HK-2 (cell line): ENCODE measurements around the gene TMEM33.

Source experiments
- DNase-seq: peaks from one replicate; pipeline ENCODE4 v3.0.0-alpha.2; 2018; ENCODE audit not compliant: unreplicated experiment

Gene TMEM33

DNA sequence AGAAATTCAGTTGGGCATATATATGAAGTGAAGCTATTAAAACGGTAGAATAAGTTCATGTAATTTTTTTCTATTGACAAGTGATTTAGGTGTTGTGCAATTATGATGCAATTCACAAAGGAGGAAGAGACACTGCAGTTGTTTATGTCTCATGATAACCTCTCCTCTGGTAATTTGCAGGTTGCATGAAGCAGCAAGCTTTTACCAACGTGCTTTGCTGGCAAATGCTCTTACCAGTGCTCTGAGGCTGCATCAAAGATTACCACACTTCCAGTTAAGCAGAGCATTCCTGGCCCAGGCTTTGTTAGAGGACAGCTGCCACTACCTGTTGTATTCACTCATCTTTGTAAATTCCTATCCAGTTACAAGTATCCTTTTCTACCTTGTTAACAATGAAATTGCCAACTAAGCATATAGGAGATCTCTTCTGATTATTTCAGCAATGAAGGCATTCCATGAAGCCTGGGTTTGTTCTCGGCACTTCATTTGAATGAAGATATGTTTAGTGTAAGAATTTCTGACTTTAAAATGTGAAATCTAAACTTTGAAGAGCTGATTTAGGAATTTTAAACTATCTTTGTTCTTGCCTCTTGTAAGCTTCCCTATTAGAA lies 3.9 kb downstream of the TMEM33 start:
- no peak for DNase-seq

DNA sequence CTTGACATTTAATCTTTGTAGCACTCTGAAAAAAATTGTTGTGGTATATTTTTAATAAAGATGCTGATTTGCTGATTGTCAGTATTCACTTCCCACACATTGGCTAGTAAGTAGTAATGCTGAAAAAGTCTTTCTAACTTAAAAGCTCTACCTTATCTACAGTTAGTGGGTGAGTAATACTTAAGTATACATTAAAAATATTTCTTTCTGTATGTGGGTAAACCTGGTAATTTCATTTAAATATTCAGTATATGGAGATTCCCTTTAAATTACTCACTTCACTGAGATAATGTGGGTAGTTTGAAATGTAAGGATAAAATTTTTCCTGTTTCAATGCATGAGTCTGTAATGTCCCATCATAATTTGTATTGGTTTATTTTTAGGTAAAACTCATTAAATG lies 5.6 kb downstream of the TMEM33 start:
- no peak for DNase-seq

DNA sequence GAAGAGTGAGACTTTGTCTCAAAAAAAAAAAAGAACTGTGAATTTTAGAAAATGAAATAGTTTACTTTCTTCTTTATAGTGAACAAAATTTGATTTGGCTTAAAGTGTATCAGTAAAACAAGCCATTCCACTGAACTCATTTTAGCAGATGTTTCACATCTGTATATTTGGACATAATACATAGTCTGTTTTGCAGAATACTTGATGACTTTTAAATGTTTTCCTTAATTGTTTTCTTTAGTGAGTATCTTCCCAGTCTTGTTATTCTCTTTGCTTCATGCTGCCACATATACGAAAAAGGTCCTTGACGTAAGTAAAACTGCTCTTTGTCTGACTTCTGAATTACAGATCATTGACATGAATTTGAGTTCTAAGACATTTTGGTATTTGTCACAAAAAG lies 8.3 kb downstream of the TMEM33 start:
- DNase-seq, result no peak

DNA sequence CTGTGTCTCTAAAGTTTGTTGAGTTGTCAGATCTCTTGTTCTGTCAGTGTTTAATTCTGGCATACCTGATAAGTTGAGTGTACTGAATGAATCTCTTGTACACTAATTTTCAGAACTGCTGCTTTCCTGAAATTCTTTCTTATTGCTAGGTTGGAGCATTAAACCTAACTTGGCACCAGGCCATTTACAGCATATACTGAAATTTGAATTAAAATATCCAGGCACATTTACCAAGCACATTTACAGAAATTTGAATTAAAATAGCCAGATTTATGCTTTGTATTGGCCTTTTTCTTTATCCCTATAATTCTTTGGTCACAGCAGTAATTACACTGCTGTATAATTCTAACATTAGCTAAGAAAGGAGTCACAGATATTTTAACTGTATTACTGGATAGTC lies 8.9 kb downstream of the TMEM33 start:
- DNase-seq, result no peak

DNA sequence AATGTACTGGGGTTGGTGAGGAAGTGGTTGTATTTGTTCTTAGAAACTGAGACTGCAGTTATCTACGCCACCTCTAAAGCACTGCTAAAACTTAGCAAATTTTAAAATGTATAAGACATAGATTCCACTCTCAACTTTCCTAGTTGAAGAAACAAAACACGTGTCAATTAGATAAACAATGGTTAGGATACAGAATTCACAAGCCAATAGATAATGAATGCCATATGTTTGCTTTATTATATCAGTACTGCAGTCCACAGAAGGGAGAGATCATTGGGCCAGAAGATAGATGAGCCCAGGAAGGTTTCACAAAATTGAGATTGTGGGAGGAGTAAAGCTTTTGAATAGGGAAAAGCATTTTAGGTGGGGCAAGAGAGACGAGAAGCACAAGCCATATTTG lies 14.3 kb downstream of the TMEM33 start:
- no peak for DNase-seq

- DNase-seq, result no peak
Observed at GRCh38 chr4:41957634-41958033, 22.4 kb downstream of the TMEM33 start.

- DNase-seq, result no peak
Observed at GRCh38 chr4:41963105-41963504, 27.9 kb downstream of the TMEM33 start.

DNA sequence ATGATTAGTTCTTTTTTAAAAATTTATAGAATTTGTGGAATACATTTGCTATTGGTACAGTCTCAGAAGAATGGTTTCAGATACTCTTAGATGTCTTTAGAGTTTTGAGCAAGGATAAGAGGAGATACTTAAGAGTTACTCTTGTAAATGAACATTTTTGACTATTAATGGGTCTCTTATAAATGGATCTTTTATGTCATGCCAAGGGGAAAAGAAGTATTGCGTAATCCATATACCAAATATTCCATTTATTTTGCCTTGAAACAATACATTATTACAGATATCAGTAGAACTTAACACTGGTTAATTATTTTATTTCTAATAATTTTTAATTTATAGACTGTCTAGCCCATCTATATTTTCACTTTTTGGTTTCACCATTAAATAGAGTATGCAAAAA lies 29.2 kb downstream of the TMEM33 start:
- no peak for DNase-seq

- no peak for DNase-seq
Observed at GRCh38 chr4:41967392-41967791, 32.2 kb downstream of the TMEM33 start.

DNA sequence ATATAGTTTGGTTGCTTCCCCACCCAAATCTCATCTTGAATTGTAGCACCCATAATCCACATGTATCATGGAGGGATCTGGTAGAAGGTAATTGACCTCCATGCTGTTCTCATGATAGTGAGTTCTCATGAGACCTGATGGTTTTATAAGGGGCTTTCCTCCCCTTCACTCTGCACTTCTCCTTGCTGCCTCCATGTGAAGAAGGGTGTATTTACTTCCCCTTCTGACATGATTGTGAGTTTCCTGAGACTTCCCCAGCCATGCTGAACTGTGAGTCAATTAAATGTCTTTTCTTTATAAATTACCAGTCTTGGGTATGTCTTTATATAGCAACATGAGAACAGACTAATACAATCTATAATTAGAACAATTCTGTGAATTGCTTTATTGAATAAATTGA lies 34.4 kb downstream of the TMEM33 start:
- no peak for DNase-seq

DNA sequence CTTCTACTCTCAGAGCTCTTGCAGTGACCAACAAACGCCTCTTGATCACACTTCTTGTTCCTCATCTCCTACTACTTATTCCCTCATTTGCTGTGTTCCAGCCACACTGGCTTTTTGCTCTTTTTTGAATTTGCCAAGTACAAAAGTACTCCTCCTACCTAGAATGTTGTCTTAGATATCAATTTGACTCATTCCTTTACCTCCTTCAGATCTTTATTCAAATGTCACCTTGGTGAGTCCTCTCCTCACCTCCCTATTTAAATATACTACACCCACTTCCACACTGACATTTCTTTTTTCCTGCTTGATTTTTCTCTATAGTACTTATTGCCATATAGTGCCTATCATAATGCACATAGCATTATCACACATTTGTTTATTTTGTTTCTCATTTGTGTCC lies 40.1 kb downstream of the TMEM33 start:
- DNase-seq, result no peak

- DNase-seq, result no peak
Observed at GRCh38 chr4:41976775-41977516, 41.7 kb downstream of the TMEM33 start.

GRCh38 chr4:41977709-41978108 lies 42.5 kb downstream of the TMEM33 start:
- no peak for DNase-seq

DNA sequence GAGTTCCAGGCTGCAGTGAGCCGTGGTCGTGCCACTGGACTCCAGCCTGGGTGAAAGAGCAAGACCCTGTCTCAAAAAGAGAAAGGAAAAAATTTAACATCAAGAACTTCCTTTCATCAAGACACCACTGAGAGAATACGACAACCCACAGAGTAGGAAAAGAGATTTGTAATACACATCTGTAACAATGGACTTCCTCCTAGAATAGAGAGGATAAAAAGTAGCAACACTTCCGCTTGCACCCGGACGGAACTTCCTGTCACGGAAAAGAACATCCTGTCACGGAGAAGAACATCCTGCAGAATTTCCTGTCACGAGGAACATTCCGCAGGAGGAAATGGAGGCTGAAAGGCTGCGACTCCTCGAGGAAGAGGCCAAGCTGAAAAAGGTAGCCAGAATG lies 46.2 kb downstream of the TMEM33 start, which contains the start of gene DCAF4L1:
TSS of gene DCAF4L1 (plus strand) at position 301 of the 400 bp plus-strand sequence. CDS start at position 338, 37 bp downstream.
- DNase-seq, result no peak

- no peak for DNase-seq
Observed at GRCh38 chr4:41982716-41983115, 47.5 kb downstream of the TMEM33 start.

DNA sequence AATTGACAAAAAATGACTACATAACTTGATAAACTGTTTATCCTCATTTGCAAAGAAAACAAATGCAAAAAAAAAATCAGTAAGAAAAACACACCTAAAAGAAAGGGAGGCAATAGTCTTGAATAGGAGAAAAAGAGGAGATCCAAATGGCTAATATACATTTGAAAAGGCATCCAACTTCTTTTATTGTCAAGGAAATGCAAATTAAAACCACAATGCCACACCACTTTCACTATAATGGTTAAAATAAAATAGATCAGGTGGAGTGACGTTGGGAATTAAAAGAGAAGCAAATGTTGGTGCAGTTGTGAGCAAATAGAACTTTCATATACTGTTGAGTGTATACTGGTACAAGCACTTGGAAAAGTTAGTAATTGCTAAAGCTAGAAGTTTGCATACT lies 49.9 kb downstream of the TMEM33 start:
- DNase-seq, result no peak

DNA sequence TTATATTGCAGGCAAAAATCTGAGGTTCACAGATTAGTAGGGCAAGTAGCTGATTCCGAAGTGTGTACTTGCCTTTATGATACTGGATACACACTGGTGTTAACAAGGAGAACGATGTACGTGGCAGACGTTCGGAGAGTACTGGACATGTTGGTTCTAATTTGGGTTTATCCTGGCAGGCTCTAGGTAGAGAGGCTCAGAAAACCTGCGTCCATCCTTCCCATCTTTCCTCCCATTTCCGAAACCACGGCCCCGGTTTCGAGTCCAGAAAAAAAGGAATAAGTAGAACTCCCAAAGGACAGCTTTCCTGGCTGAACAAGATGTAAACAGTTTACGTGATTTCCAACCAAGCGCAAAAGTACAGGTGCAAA lies 54.8 kb downstream of the TMEM33 start:
- DNase-seq, result no peak

DNA sequence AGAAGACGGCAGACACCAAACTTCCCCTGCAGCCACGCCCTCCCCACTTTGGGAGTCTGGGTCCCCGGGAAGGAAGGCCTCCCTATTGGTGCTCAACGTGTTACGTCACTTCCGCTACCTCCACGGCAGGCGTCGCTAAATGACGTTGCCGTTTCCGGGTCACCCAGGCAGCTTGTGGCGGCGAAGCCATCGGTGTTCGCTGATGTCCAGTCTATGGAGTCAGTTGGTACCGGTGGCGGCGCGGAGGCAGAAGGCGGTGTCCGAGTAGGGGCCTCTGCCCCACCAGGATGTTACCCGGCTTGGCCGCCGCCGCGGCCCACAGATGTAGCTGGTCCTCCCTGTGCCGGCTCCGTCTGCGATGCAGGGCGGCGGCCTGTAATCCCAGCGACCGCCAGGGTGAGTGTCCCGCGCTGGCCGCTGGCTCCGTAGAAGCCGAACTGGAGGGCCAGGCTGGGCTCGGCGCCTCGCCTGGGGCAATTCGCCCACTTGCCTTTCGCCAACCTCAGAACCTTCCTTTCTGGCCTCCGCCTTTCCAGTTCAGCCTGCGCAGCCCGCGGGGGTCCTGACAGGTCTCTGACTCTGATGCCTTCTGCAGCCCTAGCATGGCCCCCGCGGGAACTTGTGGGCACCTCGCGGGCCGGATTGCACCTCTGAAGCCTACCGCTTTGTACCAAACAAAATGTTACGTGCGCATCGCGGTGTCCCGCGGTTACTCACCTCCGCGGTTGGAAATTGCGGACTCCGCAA lies 55.3 kb downstream of the TMEM33 start, which contains the start of gene SLC30A9:
TSS of gene SLC30A9 (plus strand) at position 166 of the 747 bp plus-strand sequence. CDS start at position 288, 122 bp downstream.
- DNase-seq, result peak; percentile 94

DNA sequence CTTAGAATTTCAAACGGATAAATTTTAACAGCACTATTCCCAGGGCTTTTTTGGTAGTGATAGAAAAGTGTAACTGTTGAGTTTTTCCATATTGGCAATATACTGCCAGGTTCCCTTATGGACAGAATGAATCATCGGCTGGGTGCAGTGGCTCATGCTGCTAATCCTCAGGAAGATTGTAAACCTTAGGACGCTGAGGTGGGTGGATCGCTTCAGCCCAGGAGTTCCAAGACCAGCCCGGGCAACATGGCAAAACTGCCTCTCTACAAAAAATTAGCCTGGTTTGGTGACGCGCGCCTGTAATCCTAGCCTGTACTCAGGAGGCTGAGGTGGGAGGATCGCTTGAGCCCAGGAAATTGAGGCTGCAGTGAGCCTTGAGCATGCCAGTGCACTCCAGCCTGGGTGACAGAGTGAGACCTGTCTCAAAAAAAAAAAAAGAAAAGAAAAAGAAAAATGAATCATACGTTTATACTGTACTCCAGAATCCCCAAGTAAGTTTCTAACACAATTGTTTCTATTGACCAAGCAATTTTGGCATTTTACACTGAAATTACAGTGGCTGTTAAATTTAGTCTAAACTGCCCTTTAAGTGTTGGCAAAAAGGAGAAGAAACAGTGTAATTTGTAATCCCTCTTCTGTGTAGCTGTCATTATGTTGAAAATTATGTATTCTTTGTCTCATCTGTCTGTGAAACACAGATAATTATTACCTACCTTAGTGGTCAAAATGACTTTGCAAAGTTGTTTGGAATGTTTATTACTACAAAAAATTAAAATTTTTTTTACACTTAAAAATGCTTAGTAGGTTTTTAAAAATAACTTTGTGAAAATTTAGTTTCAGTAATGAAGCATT lies 56.9 kb downstream of the TMEM33 start:
- DNase-seq, result peak; percentile 38

GRCh38 chr4:41992967-41993857 lies 58.0 kb downstream of the TMEM33 start:
- no peak for DNase-seq

GRCh38 chr4:41994461-41994985 lies 59.3 kb downstream of the TMEM33 start:
- no peak for DNase-seq
